Cardiac muscle cell (in vitro differentiated cells and primary cell): Measurements from ENCODE around the gene PLEKHF1. TPM values are rescaled to one million over a fixed set of nuclear protein-coding genes. Genes with fewer than 3 reads are reported as not detected.

Experiments used
- DNase-seq, 2 donors: peaks; one replicate each; pipeline versions ENCODE4 v3.0.0 to v3.0.0-alpha.2; 2010 to 2017; ENCODE audit warnings: low read depth in 1 of 2, low spot score in 1 of 2
- H3K27ac ChIP-seq: fragments of 200-600 bp; sonication (generic); 2 replicates; pipeline ENCODE4 v1.5.1; 2016
- H3K27me3 ChIP-seq: fragments of 200-600 bp; sonication (generic); 2 replicates; pipeline ENCODE4 v1.6.0; 2016; ENCODE audit warnings: control low read depth
- H3K36me3 ChIP-seq: fragments of 200-600 bp; sonication (generic); 2 replicates; pipeline ENCODE4 v1.5.1; 2016; ENCODE audit warnings: control low read depth
- H3K4me1 ChIP-seq: fragments of 200-600 bp; sonication (generic); 2 replicates; pipeline ENCODE4 v1.8.1; 2017; ENCODE audit warnings: low read depth, mild to moderate bottlenecking, mixed run types
- H3K4me3 ChIP-seq: fragments of 200-600 bp; sonication (generic); 2 replicates; pipeline ENCODE4 v1.5.1; 2016; ENCODE audit warnings: mild to moderate bottlenecking
- H3K9me3 ChIP-seq: fragments of 200-600 bp; sonication (generic); 2 replicates; pipeline ENCODE4 v1.5.1; 2017; ENCODE audit warnings: low read depth, mild to moderate bottlenecking, control low read depth
- CTCF ChIP-seq: IDR thresholded peaks from 2 replicates; pipeline ENCODE4 v1.5.1; 2012; ENCODE audit warnings: low read depth, mild to moderate bottlenecking, low read length
- polyA plus RNA-seq: library from polyadenylated mRNA; unstranded; fragments of >200 nt; fragmentation: Nextera tagmentation; extraction: Ambion mirVana; gene quantifications from 2 replicates; pipeline ENCODE4 v1.2.1, GENCODE V29; 2016
- total RNA-seq: library from RNA; depleted of rRNA; stranded (reverse); fragments of >200 nt; gene quantifications from 2 replicates; pipeline ENCODE4 v1.2.3, GENCODE V29; 2016

Gene PLEKHF1
- total and polyA plus RNA-seq, 2 experiments from 2014 or later = 2.3 to 3.0 TPM

DNA sequence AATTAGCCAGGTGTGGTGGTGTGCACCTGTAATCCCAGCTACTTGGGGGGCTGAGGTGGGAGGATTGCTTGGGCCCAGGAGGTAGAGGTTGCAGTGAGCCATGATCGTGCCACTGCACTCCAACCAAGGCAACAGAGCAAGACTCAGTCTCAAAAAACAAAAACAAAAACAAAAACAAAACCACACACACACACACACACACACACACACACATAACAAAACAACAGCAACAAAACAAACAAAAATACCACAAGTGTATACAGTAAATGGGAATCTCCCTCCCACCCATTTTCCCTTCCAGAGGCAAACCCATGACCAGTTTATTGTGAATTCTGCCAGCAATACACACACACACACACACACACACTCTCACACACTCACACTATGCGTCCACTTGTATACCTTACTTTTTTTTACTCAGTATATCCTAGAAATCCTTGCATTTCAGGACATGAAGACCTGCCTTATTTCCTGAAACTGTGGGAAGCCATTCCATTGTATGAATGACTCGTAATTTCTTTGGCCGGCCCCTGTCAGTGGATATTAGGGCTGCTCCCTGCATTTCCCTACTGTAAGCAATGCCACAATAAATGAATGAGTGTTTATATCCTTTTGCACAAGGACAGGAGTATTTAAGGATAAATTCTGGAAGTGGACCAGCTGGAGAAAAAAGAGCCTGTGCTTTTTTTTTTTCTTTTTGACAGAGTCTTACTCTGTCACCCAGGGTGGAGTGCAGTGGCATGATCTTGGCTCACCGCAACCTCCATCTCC, 6.9 kb upstream of the PLEKHF1 start:
- Histone ChIP-seq H3K9me3 (no peaks in the 10 kb centered on the region), H3K4me3 (no peak overlapping the region), H3K27me3 (no peaks in the 10 kb centered on the region), H3K4me1 (peaks cover 15% of the 10 kb centered on the region), H3K27ac (no peak overlapping the region), H3K36me3 (no peaks in the 10 kb centered on the region)
- TF ChIP-seq CTCF = no peak
- DNase-seq = no peak

DNA sequence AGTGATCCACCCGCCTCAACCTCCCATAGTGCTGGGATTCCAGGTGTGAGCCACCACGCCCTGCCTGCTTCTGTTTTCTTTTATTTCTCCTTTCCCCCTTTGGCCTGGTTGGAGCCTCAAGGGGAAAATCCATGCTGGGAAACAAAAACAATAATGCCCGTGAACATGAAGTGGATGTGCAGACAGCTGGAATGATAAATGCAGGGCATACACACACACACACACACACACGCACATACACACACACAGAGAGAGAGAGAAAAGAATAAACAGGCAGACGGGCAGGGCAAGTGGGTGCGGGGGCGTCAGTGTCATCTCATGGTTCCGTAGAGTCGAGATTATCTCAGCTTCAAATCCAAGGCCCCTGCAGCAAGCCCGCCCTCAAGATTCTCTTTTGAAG, 4.4 kb upstream of the PLEKHF1 start:
- no peak for TF ChIP-seq CTCF
- peak in 1 of 2 donors; percentile 33 for DNase-seq
- no peaks in the 10 kb centered on the region for H3K36me3 ChIP-seq
- H3K27me3 ChIP-seq = no peaks in the 10 kb centered on the region
- H3K9me3 ChIP-seq = no peaks in the 10 kb centered on the region
- H3K27ac ChIP-seq = no peak overlapping the region
- H3K4me3 ChIP-seq = no peak overlapping the region
- peaks cover 16% of the 10 kb centered on the region for H3K4me1 ChIP-seq

DNA sequence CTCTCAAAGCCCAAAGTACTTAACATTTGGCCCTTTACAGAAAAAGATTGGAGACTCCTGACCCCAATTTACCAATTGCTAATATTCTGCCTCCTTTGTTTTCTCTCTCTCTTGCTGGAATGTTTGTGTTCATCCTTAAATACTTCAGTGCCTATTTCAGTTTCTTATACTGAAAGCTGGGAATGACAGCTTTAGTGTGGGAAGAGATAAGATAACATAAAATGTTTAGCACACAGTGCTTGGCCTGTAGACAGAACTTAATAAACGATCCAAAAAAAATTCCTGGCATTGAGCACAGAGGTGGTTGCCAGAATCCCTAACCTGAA, 3.0 kb upstream of the PLEKHF1 start:
- peak overlapping the region; percentile 31 for H3K27ac ChIP-seq
- no peaks in the 10 kb centered on the region for H3K27me3 ChIP-seq
- DNase-seq = no peak
- no peaks in the 10 kb centered on the region for H3K36me3 ChIP-seq
- peaks cover 24% of the 10 kb centered on the region for H3K4me1 ChIP-seq
- H3K9me3 ChIP-seq = no peaks in the 10 kb centered on the region
- TF ChIP-seq CTCF = no peak
- H3K4me3 ChIP-seq = no peak overlapping the region

DNA sequence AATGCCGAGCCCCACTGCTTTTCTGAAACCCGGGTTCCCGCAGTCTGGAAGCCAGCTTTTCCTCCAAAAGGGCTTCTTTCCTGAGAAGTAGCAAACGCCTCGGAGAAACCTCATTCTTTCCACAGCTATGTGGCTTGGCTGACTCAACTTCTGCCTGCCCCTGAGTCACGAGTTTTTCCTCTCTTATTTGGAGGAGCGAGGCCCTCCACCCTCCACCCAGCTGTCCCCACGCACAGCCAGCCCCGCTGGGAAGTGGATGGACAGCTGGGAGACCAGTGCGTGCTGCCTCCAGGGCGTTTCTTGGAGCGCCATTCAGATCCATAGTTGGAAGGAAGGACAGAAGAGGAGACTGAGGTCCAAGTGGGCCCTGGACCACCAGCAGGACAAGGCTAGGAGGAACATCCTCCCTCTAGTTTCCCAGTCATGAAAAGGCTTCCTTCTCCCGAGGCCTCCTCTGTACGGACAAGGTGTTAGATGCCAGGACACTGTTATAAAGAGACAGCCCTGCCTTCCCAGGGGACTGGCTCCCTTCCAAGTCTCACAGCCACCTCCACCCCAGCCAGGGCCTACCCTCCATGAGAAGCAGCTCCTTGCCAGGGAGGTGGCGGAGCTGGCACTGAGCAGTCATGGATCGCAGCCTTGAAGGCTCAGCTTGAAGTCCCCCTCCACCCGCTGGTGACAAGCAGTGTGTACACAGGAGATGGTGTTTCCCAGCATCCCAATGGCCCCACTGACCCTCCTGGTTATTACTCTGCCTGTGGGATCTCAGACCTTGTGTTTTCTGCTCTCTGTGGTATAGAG, 2.5 kb upstream of the PLEKHF1 start:
- H3K36me3 ChIP-seq = no peaks in the 10 kb centered on the region
- peak; percentile 11 to 95 for DNase-seq
- peak overlapping the region; percentile 31 for H3K27ac ChIP-seq
- H3K4me3 ChIP-seq = no peak overlapping the region
- H3K9me3 ChIP-seq = no peaks in the 10 kb centered on the region
- H3K4me1 ChIP-seq = peaks cover 24% of the 10 kb centered on the region
- TF ChIP-seq CTCF = no peak
- H3K27me3 ChIP-seq = no peaks in the 10 kb centered on the region

DNA sequence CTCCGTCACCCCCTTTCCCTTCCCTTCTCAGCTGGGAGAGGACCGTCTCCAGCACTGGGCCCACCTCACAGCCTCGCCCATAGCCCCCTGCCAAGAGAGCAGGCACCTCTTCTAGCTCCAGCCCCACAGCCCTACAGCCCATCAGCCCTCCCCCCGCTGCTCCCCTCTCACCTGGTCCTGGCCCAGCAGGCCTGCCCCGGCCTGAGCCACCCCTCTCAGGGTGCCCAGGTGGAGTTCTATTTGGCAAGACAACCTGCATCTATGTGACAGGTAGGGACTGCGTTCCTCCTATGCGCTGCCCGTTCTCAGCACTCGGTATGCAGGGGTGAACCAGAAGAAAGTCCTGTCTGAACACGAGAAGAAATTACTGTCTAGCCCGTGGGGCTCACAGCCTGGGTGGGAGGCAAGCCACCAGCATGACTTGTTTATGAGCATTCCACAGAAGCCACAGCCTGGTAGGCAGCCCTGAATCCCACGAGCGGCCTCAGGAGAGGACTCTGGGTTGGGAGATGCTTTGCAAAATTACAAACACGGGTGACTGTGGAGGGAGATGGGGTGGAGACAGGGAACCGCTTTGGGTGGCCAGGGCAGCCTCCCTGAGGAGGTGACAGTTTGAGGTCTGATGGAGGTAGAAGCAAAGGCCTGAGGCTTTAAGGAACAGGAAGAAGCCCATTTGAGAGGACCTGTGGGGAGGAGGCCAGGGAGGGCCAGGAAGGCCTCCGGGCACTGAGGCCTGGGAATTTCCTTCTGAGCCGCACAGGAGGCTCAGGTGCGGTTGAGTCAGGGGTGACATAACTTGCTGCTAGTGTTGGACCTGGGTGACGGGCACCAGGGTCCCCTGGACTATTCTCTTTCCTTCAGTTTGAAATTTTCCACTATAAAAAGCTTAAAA, 1.2 kb upstream of the PLEKHF1 start:
- no peak for TF ChIP-seq CTCF

More for the DNA sequence above, 1.2 kb upstream of the PLEKHF1 start:
- DNase-seq = no peak
- no peaks in the 10 kb centered on the region for H3K36me3 ChIP-seq
- H3K9me3 ChIP-seq = no peaks in the 10 kb centered on the region
- peaks cover 24% of the 10 kb centered on the region for H3K4me1 ChIP-seq
- H3K4me3 ChIP-seq = no peak overlapping the region
- no peak overlapping the region for H3K27ac ChIP-seq
- no peaks in the 10 kb centered on the region for H3K27me3 ChIP-seq
